Measurements from ENCODE around the gene LKAAEAR1. TPM values are rescaled to one million over a fixed set of nuclear protein-coding genes. Genes with fewer than 3 reads are reported as not detected.

The LKAAEAR1 gene
- total and polyA plus RNA-seq, 2 of the 13 experiments (the other 11 are each of a cell fraction or from before 2014, with no cell fraction given): not detected

DNA sequence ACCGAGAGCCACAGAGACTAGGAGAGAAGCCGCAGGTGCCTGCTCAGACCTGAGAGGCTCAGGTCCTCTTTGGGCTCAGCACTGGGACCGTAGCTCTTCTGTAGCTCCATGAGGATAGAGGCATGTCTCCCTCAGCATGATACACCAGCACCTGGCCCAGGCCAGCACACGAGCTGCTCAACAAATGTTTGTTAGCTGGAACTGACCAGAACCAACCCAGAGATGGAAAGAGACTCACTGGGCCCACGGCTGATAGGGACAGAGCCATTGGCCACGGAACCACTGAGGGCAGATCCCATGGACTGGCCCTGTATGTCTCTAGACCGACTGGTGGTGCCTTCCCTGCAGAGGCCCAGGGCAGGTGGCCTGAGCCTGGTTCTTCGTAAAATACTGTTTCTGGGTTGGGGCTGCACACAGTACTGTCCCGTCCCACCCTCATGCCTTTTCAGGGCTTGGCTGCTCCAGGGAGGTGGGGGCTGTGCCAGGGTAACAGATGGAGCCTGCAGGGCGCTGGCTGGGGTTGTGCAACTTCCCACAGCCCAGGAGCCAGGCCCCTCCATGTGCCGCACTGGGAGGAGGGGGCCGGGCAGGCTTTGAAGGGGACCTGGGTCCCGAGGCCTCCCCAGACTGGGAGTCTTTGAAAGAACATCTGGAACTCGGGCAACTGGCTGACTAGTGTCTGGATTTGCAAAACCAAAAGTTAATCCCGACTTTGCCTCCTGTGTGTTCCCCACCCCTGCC lies 43.0 kb downstream of the LKAAEAR1 start (continued):
- no peak for TF ChIP-seq ZNF382 (CRISPR knock-in tag; IDR thresholded peaks at IDR 0.05; ENCODE audit: borderline replicate concordance)
- TF ChIP-seq CENPT (CRISPR knock-in tag; IDR thresholded peaks at IDR 0.05; ENCODE audit: low read depth): peak; percentile 44; the same call in 1 of the 2 replicates
- peak; percentile 10; the same call in 1 of the 2 replicates for TF ChIP-seq PCBP1 (IDR thresholded peaks at IDR 0.05; ENCODE audit: borderline replicate concordance, low read depth, low read length)
- TF ChIP-seq, protein P1, sequence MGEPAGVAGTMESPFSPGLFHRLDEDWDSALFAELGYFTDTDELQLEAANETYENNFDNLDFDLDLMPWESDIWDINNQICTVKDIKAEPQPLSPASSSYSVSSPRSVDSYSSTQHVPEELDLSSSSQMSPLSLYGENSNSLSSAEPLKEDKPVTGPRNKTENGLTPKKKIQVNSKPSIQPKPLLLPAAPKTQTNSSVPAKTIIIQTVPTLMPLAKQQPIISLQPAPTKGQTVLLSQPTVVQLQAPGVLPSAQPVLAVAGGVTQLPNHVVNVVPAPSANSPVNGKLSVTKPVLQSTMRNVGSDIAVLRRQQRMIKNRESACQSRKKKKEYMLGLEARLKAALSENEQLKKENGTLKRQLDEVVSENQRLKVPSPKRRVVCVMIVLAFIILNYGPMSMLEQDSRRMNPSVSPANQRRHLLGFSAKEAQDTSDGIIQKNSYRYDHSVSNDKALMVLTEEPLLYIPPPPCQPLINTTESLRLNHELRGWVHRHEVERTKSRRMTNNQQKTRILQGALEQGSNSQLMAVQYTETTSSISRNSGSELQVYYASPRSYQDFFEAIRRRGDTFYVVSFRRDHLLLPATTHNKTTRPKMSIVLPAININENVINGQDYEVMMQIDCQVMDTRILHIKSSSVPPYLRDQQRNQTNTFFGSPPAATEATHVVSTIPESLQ (CRISPR knock-in tag; conservative IDR thresholded peaks at IDR 0.05): no peak
- TF ChIP-seq, protein P2, sequence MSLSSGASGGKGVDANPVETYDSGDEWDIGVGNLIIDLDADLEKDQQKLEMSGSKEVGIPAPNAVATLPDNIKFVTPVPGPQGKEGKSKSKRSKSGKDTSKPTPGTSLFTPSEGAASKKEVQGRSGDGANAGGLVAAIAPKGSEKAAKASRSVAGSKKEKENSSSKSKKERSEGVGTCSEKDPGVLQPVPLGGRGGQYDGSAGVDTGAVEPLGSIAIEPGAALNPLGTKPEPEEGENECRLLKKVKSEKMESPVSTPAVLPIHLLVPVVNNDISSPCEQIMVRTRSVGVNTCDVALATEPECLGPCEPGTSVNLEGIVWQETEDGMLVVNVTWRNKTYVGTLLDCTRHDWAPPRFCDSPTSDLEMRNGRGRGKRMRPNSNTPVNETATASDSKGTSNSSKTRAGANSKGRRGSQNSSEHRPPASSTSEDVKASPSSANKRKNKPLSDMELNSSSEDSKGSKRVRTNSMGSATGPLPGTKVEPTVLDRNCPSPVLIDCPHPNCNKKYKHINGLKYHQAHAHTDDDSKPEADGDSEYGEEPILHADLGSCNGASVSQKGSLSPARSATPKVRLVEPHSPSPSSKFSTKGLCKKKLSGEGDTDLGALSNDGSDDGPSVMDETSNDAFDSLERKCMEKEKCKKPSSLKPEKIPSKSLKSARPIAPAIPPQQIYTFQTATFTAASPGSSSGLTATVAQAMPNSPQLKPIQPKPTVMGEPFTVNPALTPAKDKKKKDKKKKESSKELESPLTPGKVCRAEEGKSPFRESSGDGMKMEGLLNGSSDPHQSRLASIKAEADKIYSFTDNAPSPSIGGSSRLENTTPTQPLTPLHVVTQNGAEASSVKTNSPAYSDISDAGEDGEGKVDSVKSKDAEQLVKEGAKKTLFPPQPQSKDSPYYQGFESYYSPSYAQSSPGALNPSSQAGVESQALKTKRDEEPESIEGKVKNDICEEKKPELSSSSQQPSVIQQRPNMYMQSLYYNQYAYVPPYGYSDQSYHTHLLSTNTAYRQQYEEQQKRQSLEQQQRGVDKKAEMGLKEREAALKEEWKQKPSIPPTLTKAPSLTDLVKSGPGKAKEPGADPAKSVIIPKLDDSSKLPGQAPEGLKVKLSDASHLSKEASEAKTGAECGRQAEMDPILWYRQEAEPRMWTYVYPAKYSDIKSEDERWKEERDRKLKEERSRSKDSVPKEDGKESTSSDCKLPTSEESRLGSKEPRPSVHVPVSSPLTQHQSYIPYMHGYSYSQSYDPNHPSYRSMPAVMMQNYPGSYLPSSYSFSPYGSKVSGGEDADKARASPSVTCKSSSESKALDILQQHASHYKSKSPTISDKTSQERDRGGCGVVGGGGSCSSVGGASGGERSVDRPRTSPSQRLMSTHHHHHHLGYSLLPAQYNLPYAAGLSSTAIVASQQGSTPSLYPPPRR (CRISPR knock-in tag; IDR thresholded peaks at IDR 0.05; ENCODE audit: borderline replicate concordance): peak; percentile 81; the same call in 1 of the 2 replicates
- peak; percentile 86 for TF ChIP-seq ARNTL (CRISPR knock-in tag; IDR thresholded peaks at IDR 0.05)
- TF ChIP-seq, protein P3, sequence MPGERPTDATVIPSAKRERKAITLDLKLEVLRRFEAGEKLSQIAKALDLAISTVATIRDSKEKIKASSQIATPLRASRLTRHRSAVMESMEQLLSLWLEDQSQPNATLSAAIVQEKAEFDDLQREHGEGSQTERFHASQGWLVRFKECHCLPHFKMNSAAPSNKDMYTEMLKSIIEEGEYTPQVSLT (CRISPR knock-in tag; IDR thresholded peaks at IDR 0.05; ENCODE audit: borderline replicate concordance, low read depth): no peak
- peak; percentile 69; the same call in 1 of the 2 replicates for TF ChIP-seq ZNF263 (CRISPR knock-in tag; IDR thresholded peaks at IDR 0.05)
- TF ChIP-seq, protein P4, sequence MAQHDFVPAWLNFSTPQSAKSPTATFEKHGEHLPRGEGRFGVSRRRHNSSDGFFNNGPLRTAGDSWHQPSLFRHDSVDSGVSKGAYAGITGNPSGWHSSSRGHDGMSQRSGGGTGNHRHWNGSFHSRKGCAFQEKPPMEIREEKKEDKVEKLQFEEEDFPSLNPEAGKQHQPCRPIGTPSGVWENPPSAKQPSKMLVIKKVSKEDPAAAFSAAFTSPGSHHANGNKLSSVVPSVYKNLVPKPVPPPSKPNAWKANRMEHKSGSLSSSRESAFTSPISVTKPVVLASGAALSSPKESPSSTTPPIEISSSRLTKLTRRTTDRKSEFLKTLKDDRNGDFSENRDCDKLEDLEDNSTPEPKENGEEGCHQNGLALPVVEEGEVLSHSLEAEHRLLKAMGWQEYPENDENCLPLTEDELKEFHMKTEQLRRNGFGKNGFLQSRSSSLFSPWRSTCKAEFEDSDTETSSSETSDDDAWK (CRISPR knock-in tag; IDR thresholded peaks at IDR 0.05): no peak
- TF ChIP-seq, protein P5, sequence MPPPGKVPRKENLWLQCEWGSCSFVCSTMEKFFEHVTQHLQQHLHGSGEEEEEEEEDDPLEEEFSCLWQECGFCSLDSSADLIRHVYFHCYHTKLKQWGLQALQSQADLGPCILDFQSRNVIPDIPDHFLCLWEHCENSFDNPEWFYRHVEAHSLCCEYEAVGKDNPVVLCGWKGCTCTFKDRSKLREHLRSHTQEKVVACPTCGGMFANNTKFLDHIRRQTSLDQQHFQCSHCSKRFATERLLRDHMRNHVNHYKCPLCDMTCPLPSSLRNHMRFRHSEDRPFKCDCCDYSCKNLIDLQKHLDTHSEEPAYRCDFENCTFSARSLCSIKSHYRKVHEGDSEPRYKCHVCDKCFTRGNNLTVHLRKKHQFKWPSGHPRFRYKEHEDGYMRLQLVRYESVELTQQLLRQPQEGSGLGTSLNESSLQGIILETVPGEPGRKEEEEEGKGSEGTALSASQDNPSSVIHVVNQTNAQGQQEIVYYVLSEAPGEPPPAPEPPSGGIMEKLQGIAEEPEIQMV (CRISPR knock-in tag; IDR thresholded peaks at IDR 0.05; ENCODE audit: low read depth): peak; percentile 60; the same call in 1 of the 2 replicates
- TF ChIP-seq ZFP36L1 (CRISPR knock-in tag; IDR thresholded peaks at IDR 0.05): no peak
- TF ChIP-seq, protein P6, sequence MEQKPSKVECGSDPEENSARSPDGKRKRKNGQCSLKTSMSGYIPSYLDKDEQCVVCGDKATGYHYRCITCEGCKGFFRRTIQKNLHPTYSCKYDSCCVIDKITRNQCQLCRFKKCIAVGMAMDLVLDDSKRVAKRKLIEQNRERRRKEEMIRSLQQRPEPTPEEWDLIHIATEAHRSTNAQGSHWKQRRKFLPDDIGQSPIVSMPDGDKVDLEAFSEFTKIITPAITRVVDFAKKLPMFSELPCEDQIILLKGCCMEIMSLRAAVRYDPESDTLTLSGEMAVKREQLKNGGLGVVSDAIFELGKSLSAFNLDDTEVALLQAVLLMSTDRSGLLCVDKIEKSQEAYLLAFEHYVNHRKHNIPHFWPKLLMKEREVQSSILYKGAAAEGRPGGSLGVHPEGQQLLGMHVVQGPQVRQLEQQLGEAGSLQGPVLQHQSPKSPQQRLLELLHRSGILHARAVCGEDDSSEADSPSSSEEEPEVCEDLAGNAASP (CRISPR knock-in tag; IDR thresholded peaks at IDR 0.05; ENCODE audit: borderline replicate concordance): peak; percentile 61
- TF ChIP-seq PLRG1 (conservative IDR thresholded peaks at IDR 0.05): no peak
- peak; percentile 54; the same call in 1 of the 2 replicates for TF ChIP-seq TBX2 (CRISPR knock-in tag; IDR thresholded peaks at IDR 0.05; ENCODE audit: borderline replicate concordance)
- peak; percentile 94 for TF ChIP-seq EED (CRISPR knock-in tag; IDR thresholded peaks at IDR 0.05)
- no peak for TF ChIP-seq CHD2 (IDR thresholded peaks at IDR 0.05; ENCODE audit: low read depth, low read length)

All from HepG2 (cell line).